Activated CD8-positive, alpha-beta memory T cell treated with anti-CD3 and anti-CD28 coated beads, Interleukin-2, amount 50 U/mL, for 48 hours (primary cell): Measurements from ENCODE around the gene LGR5.
"Not testable (repeated sequence)": the region's sequence is repeated elsewhere in the genome, so short reads cannot be mapped to it uniquely, and the experiment has no call there.

Source experiments
- DNase-seq: peaks from one replicate; pipeline ENCODE4 v3.0.0-alpha.2; 2020

Gene LGR5

DNA sequence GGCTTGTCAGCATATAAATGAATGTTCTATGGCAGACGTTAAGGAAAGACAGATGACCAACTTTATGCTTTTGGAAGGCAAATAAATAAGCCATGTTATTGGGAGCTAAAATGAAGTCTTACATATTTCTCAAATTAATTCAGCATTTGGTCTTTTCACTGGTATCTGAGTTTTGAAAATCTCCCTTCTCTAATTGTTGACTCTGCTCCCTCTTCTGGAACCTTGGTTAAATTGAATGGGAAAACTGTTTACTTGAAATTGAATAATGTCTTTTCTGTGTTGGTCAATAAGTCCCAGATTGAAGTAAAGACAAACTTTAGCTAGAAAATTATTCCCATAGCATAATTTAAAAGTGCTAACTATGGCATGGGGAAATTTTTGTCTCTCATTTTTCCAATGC lies 38.7 kb downstream of the LGR5 start:
- no peak for DNase-seq

DNA sequence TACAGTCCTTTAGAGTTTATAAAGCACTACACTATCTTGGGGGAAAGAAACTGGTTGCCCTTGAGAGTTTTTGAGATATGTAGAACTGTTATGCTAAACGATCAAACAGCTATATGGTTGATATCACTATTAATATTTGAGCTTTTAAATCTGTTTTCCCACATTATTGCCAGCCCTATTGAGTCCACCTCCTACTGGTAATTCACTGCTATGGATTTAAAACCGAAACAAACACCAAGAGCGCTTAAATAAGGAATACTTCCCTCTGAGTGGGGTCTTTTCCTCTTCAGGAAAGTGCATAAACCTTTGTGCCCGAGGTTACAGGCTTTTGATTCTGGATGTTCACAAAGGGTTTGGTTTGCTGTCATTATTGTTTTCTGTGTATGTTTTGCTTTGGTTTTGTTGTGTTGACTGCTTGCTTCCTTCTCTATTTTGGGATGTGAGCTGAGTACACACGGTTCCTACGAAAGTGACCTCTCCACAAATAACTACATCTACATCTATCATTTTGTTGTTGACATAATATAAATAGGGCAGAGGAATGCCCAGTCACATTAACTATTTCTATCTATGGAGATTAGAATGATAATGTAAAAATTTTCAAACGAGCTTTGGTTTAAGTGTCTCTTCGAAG lies 44.8 kb downstream of the LGR5 start:
- no peak for DNase-seq

DNA sequence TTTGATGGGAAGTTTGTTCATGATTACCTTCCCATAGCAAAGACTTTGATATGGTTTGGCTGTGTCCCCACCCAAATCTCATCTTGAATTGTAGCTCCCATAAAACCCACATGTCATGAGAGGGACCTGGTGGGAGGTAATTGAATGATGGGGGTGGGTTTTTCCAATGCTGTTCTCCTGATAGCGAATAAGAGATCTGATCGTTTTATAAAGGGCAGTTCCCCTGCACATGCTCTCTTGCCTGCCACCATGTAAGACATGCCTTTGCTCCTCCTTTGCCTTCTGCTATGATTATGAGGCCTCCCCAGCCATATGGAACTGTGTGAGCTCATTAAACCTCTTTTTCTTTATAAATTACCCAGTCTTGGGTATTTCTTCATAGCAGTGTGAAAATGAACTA lies 51.2 kb downstream of the LGR5 start:
- not testable (repeated sequence) for DNase-seq

DNA sequence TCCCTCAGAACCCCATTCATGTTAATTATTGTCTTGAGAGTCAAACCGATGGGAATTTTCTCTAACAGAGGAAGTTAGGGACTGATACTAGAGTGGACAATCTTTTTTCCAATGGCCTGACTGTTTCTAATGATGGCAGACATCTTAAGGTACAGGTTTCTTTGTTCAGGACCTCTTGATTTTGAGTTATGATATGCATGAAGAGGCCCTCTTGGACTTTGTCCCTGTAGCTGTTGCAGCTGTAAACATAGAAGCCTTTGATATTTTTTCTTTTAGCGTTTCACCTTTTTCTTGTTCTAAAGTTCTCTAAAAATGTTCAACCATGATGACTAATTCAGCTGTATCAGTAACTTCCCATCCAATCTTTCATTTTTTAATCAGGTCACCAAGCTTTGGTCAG lies 53.0 kb downstream of the LGR5 start:
- DNase-seq = no peak

DNA sequence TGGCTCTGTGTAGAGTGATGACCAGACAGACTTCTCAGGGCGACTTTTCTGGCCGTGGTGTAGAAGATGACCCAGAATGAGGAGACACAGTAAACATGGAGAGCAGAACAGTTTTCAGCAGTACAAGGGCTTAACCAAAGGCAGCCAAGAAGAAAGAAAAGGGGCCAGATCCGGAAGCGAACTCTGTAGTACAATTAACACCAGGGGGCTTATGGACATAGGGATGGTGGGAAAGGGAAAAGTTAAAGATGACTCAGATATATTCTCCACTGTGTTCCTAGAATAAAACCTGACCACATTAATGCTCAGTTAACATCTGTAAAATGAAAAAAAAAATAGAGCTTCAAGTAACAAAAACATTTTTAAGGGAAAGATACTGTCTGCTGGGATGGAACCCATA lies 60.2 kb downstream of the LGR5 start:
- DNase-seq = no peak

DNA sequence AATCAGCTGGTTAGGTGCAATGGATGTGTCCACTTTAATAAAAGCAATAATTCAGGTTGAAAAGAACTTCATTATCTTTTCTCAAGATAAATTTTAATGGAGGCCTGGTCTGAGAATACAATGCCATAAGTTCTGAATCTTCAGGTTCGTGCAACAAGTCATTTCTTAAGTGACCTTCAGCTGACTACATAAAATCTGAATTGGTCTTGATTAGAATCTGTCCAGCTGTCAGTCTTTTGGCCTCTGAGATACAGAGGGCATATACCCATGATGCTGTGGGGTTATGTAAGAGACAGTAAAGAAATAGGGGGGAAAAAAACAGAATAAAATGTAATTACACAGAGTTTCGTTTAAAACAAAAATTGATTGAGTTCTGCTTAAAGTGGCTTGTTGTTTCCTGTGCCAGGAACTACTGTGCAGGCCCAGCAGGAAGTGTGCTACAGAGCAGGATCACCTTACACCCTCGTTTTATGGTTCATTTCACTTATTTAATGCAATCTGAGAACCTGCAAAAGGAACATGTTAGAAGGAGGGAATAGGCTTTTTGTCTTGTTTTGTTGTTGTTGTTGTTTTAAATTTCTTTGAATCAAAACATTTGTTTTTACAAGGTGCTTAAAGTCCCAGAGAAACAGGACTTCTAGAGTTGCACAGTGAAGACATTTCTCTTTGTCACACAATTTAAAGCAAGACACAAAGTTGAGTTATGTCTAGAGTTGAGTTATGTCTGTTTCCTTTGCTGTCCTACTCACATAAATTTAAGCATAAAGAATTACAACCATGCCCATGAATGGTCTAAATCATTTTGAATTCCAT lies 64.2 kb downstream of the LGR5 start:
- DNase-seq = no peak

DNA sequence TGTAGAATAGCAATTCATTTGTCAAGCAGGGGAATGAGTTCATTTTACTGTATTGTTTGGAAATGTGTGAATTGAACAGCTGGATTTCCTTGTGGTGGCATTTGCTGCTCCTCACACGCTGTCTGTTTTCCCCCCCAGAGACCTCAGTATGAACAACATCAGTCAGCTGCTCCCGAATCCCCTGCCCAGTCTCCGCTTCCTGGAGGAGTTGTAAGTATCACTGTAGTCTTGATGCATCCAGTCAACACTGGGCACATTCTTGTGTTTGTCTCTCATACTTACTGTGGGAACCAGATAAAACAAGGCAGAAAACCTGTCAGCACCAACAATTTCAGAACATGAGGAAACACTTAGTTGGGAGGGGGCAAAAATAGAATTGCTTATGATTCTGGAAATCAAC lies 64.9 kb downstream of the LGR5 start:
- DNase-seq = no peak

DNA sequence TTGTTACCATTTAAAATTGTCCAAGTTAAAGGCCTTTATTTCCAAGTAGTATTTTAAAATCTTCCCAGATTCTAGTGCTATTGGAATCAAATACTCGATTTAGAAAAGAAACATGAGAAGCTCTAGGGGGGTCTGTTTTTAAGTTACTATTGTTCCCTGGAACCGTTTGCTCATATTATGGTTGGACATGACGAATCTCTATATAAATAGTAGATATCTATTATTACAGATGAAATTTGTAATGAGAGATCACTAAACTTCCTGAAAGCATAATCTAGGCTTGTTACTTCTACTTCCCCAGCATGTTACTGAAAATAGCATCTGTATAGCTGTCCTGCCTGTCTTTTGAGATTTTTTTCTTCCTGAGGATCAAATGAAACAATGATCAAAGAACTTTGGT lies 70.1 kb downstream of the LGR5 start:
- no peak for DNase-seq

DNA sequence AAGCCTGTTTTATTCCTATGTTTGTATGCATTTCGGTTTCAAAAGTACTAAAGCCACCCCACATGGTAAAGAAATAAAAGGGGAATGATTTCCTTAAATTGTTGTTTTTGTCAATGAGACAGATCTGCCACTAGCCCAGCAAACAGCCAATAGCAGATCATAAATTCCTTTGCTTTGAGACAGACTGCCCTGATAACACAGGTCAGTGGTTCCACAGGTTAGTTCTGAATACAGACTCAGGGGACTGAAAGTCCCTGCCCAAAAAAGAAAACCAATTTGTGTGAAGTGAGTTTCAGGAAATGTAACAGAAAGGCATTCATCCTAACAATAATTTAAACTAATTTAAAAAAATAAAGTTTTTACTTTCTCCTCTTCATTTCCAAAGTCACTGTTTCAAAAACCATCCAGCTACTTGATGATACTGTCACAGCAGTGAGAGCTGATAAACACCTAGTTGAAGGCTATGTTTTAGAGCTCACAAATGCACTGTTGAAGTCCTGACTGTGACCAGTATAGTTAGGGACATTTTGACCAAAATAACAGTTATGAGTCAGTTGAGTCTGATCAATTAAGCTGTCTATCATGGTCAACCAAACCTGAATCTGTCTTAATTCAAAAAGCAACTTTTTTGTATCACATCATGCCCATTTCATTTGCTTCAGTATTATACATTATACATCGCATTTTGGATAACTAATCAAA lies 77.7 kb downstream of the LGR5 start:
- DNase-seq = no peak

DNA sequence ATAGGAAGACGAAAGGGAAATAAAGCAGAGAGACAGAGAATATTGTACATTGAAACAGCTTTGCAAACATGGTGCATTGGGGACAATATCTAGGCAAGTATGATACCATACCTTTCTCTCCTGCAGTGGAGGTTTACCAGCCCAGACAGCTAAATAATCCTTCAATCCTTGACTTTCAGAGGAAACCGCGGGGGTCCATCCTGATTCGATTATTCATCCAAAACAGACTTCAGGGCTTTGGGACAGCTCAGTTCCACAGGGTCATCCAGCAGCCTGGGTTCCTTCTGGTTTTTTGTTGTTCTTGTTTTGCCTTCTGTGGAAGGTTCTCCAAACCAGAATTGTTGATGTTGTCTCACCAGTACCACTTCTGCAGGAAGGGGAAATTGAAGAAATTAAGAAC lies 81.5 kb downstream of the LGR5 start:
- DNase-seq = no peak

DNA sequence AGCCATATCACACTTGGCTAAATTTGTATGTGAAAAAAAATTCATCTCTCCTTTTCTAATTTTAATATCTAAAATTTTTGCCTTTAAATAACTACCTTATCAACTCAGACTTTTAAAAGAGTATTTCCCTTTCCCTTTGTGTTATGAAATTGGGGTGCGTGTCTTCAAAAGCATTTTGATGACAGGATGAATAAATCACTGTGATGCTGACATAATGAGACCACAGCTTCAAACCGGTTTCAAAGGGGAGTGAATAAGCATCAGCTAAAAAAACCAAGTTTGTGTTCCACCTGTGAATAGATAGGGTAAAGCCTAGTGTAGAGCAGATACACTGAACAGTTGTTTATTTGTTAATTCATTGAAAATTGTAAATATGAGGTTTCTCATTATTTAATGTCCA lies 85.0 kb downstream of the LGR5 start:
- DNase-seq = no peak

DNA sequence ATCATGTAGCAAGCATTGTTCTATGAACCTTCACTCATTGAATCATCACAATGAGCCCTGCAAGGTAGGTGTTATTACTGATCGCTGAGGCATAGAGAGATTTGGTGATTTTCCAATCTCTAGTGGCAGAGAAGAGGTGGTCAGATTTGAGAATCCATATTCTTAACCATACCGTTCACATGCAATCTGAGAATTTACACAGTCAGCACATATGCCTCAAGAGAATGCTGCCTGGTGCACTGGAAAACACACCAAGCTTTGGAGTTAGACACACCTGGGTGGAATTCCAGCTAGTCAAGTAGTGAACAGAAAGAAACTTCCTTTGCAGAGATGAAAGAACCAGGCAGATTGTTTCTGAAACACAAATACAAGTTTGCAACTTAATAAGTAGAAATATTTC lies 94.1 kb downstream of the LGR5 start:
- no peak for DNase-seq

DNA sequence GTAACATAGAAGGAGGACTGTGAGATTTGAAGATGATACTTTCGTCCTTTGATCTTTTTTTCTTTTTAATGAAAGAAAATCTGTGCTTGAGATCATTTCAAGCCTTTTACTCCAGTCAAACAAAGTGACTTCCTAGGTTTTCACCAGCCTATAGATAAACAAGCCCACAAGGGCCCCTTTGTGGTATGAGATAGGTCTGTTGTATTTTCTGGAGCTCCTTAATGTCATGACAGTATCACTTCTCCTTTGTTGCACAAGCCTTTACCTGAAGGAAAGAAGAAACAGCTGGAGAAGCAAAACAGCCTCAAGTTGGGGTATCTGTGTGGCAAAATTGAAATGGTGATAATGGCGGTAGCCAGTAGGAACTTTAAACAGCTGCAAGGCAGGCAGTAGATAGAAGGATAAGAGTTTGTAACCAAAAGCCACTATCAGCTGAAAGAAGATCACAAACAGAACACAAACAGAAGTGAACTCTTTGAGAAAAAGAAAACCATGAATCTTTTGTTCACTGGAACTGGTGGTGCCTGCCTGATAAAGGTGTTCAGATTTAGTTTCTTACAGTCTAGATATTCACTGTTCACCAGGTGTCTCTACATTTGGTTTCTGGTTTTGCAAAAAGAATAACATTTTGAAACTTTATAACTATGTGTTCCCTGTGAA lies 96.8 kb downstream of the LGR5 start:
- DNase-seq = no peak

DNA sequence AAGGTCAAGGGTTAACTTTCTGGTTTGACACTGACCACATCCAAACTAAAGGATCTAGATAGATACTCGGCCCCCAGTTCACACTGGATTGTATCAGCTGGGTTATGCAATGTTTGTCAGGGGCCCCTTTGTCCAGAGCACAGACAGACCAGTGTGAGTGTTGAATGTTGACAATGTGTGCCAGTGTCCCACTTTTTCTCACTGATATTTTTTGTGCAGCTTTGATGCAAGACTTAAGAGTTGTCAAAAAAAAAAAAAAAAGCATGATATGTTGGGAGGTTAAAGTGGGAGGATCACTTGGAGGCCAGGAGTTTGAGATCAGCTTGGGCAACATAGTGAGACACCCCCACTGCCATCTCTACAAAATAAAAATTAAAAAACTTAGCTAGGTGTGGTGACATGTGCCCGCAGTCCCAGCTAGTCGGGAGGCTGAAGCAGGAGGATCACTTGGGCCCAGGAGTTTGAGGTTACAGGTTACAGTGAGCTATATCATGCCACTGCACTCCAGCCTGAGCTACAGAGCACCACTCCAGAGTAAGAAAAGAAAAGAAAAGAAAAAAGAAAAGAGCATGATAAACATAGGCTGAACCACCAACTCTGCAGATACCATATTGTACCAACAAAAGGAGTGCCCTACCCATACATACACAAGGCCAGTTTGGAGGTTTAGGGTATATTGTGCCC lies 97.5 kb downstream of the LGR5 start:
- no peak for DNase-seq

DNA sequence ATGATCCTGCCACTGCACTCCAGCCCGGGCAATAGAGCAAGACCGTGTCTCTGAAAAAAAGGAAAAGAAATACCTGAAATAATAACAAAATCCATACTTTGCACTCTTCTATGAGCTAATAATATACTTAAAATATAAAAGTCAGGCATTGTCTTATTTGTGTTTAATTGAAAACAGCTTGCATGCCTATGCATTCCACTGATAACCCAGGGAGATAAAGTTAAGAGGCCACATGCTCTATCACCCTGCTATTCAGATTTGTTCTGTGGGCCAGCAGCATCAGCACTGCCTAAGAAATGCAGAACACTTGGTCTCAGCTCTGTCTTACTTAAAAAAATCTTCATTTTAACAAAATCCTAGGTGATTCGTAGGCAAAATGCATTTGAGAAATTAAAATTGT lies 99.2 kb downstream of the LGR5 start:
- DNase-seq = no peak

DNA sequence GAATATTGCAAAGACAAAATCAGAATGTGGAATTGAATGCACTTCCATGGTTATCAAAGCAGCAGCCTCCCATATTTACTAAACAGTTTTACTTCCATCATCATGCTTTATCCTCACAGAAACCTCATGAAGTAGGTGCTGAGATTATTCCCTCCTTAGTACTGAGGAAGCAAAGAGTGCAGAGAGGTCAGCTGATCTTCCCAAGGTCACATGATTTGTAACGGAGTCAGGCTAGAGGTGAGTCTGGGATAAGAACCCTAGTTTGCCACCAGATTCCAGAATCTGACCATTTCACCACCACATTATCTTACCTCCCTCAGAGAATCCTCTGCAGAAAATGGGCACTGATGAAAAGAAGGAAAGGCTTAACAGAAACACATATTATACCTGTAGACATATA lies 102.0 kb downstream of the LGR5 start:
- DNase-seq = no peak

DNA sequence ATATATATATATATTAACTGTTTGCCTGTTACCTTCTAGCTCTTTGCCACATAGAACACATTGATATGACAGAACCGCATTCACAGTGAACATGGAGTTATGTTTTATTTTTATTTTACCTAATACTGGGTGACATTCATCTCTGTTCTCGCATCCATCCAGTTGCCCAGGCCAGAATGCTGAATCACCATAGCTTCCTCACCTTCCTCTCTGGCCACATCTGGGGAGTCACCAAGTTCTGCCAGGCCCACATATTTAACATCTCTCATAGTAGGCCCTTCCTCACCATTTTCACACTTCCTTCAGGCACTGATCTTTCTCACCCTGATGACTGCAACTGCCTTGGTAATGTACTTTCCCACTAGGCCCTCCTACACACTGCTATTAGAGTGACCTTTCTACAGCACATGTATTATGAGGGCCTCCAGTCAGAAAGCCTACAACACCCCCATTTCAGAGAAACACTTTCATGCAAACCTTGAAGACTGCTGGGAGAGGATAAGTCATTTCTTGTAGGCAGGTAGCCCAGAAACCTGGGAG lies 106.8 kb downstream of the LGR5 start:
- no peak for DNase-seq

DNA sequence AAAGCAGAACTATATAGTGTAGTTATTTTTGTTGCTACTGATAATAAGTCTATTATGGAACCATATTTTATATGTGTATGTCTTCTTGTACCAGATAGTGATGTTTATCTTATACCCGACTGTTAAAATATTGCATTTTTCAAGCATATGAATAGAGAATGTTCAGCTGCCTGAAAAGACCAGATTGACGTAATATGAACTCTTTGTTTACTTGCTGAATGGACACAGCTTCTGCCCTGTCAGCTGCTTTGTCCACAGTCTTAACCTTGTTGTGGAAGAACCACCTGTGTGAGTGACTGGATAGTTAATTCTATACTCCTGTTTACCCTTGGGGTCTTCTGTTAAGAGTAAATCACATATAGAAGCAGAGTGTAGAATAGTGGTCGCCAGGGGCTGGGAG lies 109.3 kb downstream of the LGR5 start:
- no peak for DNase-seq

DNA sequence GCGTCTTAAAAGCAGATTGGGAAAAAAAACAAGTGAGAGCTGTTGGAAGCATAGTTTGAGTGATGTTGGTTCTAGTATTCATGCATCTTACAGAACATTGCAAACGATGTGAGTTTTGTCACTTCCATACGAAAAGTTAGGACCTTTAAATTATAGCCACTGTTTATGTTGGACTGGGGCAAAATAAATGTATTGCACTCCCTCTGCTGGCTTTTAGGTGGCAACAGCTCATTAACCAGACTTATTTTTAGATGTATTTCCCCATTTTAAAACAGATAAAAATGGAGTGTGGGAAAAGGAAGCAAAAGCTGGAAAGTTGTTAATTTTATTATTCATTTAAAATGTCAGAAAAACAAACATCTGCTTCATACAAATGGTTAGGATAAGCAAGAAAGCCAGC lies 111.9 kb downstream of the LGR5 start:
- no peak for DNase-seq

DNA sequence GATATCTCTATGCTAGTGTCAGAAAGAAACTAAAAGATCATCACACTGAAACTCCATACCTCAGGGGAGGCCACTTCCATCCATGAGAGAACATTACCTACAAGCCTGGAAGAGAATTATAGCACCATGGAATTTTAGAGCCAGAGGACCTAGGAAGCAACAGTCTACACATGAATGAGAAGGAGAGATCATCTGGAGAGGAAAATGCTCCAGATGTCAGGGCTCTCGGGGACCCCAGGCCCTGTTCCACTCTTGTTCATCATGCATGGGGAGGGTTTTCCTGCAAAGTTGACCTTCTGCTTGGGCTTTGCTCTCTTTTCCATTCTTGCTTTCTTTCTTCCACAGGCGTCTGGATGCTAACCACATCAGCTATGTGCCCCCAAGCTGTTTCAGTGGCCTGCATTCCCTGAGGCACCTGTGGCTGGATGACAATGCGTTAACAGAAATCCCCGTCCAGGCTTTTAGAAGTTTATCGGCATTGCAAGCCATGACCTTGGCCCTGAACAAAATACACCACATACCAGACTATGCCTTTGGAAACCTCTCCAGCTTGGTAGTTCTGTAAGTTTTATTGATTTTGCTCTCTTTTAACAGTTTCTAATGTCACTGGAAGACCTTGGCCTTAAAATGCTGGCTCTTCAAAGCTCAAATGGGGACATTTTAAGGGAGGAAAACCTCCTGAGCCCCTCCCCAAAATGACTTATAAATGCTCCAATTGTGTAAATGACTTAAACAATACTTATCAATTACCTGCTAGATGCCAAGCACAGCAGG lies 113.3 kb downstream of the LGR5 start:
- no peak for DNase-seq

DNA sequence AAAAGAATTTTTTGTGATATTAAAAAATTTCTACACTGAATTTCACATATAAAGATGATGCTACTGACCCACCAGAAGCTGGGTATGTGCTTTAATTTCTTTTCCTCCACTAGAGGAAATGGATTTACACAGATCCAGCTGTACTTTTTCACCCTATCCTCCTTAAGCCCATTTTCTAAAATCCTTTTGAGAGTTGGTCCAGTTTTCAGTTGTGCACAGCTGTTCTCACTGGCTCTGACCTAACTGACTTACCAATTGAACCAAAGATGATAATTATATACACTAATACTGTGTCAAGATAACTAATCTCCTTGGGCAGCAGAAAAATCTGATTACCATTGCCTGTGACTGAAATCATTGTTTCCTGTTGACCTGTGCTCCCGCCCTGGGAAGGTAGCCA lies 115.6 kb downstream of the LGR5 start:
- DNase-seq = no peak

DNA sequence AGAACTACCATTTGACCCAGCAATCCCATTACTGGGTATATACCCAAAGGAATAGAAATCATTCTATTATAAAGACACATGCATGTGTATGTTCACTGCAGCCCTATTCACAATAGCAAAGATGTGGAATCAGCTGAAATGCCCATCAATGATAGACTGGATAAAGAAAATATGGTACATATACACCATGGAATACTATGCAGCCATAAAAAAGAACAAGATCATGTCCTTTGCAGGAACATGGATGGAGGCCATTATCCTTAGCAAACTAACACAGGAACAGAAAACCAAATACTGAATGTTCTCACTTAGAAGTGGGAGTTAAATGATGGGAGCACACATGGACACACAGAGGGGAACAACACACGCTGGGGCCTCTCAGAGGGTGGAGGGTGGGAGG lies 116.2 kb downstream of the LGR5 start:
- DNase-seq = not testable (repeated sequence)
